ENCODE data around the gene VWF.

The VWF gene

GRCh38 chr12:6090803-6091202 lies 33.7 kb downstream of the VWF start:
- no peak overlapping the region for H3K4me3 ChIP-seq (ENCODE audit: low read length)
- peaks cover 12% of the 10 kb centered on the region for H3K4me1 ChIP-seq (ENCODE audit: low read length)
- H3K9ac ChIP-seq (ENCODE audit: low read length), result no peak overlapping the region
- no peaks in the 10 kb centered on the region for H3K9me3 ChIP-seq (replicated peaks; ENCODE audit: insufficient read depth, low read length)
- H3K4me2 ChIP-seq (ENCODE audit: low read depth, low read length), result no peak overlapping the region
- H2AFZ ChIP-seq (ENCODE audit: low read length), result no peak overlapping the region
- H3K36me3 ChIP-seq (replicated peaks; ENCODE audit: insufficient read depth, low read length), result no peaks in the 10 kb centered on the region
- no peak for TF ChIP-seq CTCF (IDR thresholded peaks at IDR 0.05; ENCODE audit: low read length)
- no peak for TF ChIP-seq EZH2 (optimal IDR thresholded peaks at IDR 0.05; ENCODE audit: low read depth, low read length)
- no peak for TF ChIP-seq EZH2phosphoT487 (IDR thresholded peaks at IDR 0.05; ENCODE audit: low read length)
- no peak overlapping the region for H3K27ac ChIP-seq (ENCODE audit: low read length)
- no peaks in the 10 kb centered on the region for H4K20me1 ChIP-seq (ENCODE audit: insufficient read depth, low read length)
- DNase-seq, result no peak
- no peaks in the 10 kb centered on the region for H3K9me2 ChIP-seq (replicated peaks; ENCODE audit: insufficient read depth, low read length)
- H3K27me3 ChIP-seq (replicated peaks; ENCODE audit: insufficient read depth, low read length), result no peaks in the 10 kb centered on the region
- no peaks in the 10 kb centered on the region for H3K79me2 ChIP-seq (ENCODE audit: low read length)
- no peaks in the 10 kb centered on the region for H3F3A ChIP-seq (ENCODE audit: insufficient read depth, low read length)

- Histone ChIP-seq H3K27ac (ENCODE audit: low read length) (no peak overlapping the region), H3K4me1 (ENCODE audit: low read length) (peaks cover 12% of the 10 kb centered on the region), H2AFZ (ENCODE audit: low read length) (peak overlapping the region; percentile 57), H3K9ac (ENCODE audit: low read length) (no peak overlapping the region), H3K9me2 (replicated peaks; ENCODE audit: insufficient read depth, low read length) (no peaks in the 10 kb centered on the region), H3K4me3 (ENCODE audit: low read length) (no peak overlapping the region), H3K79me2 (ENCODE audit: low read length) (no peaks in the 10 kb centered on the region), H3K27me3 (replicated peaks; ENCODE audit: insufficient read depth, low read length) (no peaks in the 10 kb centered on the region), H3K4me2 (ENCODE audit: low read depth, low read length) (peak overlapping the region; percentile 21; the same call in 1 of the 2 replicates), H3F3A (ENCODE audit: insufficient read depth, low read length) (no peaks in the 10 kb centered on the region), H3K9me3 (replicated peaks; ENCODE audit: insufficient read depth, low read length) (no peaks in the 10 kb centered on the region), H4K20me1 (ENCODE audit: insufficient read depth, low read length) (no peaks in the 10 kb centered on the region), H3K36me3 (replicated peaks; ENCODE audit: insufficient read depth, low read length) (no peaks in the 10 kb centered on the region)
- no peak for TF ChIP-seq EZH2phosphoT487 (IDR thresholded peaks at IDR 0.05; ENCODE audit: low read length)
- no peak for TF ChIP-seq CTCF (IDR thresholded peaks at IDR 0.05; ENCODE audit: low read length)
- TF ChIP-seq EZH2 (optimal IDR thresholded peaks at IDR 0.05; ENCODE audit: low read depth, low read length), result no peak
- DNase-seq, result peak; percentile 48
These were observed 35.3 kb downstream of the VWF start for GRCh38 chr12:6088921-6089747.

GRCh38 chr12:6086316-6086715 lies 38.2 kb downstream of the VWF start:
- TF ChIP-seq CTCF (IDR thresholded peaks at IDR 0.05; ENCODE audit: low read length), result no peak
- TF ChIP-seq EZH2 (optimal IDR thresholded peaks at IDR 0.05; ENCODE audit: low read depth, low read length), result no peak
- TF ChIP-seq EZH2phosphoT487 (IDR thresholded peaks at IDR 0.05; ENCODE audit: low read length), result no peak
- no peak overlapping the region for H3K4me2 ChIP-seq (ENCODE audit: low read depth, low read length)
- H3F3A ChIP-seq (ENCODE audit: insufficient read depth, low read length), result no peaks in the 10 kb centered on the region
- peaks cover 12% of the 10 kb centered on the region for H3K4me1 ChIP-seq (ENCODE audit: low read length)
- H3K27me3 ChIP-seq (replicated peaks; ENCODE audit: insufficient read depth, low read length), result no peaks in the 10 kb centered on the region
- no peaks in the 10 kb centered on the region for H3K9me3 ChIP-seq (replicated peaks; ENCODE audit: insufficient read depth, low read length)
- H2AFZ ChIP-seq (ENCODE audit: low read length), result no peak overlapping the region
- H3K79me2 ChIP-seq (ENCODE audit: low read length), result no peaks in the 10 kb centered on the region
- H3K4me3 ChIP-seq (ENCODE audit: low read length), result no peak overlapping the region
- no peak overlapping the region for H3K9ac ChIP-seq (ENCODE audit: low read length)
- H3K27ac ChIP-seq (ENCODE audit: low read length), result no peak overlapping the region
- H3K36me3 ChIP-seq (replicated peaks; ENCODE audit: insufficient read depth, low read length), result no peaks in the 10 kb centered on the region
- no peaks in the 10 kb centered on the region for H4K20me1 ChIP-seq (ENCODE audit: insufficient read depth, low read length)
- H3K9me2 ChIP-seq (replicated peaks; ENCODE audit: insufficient read depth, low read length), result no peaks in the 10 kb centered on the region
- DNase-seq, result no peak

Data from MM.1S (cell line).